ENCODE data around the gene TRIP13.

The TRIP13 gene

GRCh38 chr5:957748-958485 is 65.2 kb downstream of the TRIP13 start:
- no peak for DNase-seq

- peak; percentile 51 for DNase-seq
Observed at GRCh38 chr5:958701-959571, 66.3 kb downstream of the TRIP13 start.

- no peak for DNase-seq
Observed at GRCh38 chr5:959581-960531, 67.2 kb downstream of the TRIP13 start.

- no peak for DNase-seq
Observed at GRCh38 chr5:960551-960950, 67.9 kb downstream of the TRIP13 start.

- no peak for DNase-seq
Observed at GRCh38 chr5:961002-961710, 68.5 kb downstream of the TRIP13 start.

GRCh38 chr5:961711-962240 is 69.1 kb downstream of the TRIP13 start:
- DNase-seq, result no peak

GRCh38 chr5:962386-962785 is 69.7 kb downstream of the TRIP13 start:
- no peak for DNase-seq

- no peak for DNase-seq
Observed at GRCh38 chr5:962801-963200, 70.1 kb downstream of the TRIP13 start.

GRCh38 chr5:963310-963672 is 70.6 kb downstream of the TRIP13 start:
- peak; percentile 41 for DNase-seq

- peak; percentile 78 for DNase-seq
Observed at GRCh38 chr5:963673-964531, 71.2 kb downstream of the TRIP13 start.

- DNase-seq, result no peak
Observed at GRCh38 chr5:964821-965220, 72.1 kb downstream of the TRIP13 start.

GRCh38 chr5:965604-966344 is 73.1 kb downstream of the TRIP13 start:
- peak; percentile 92 for DNase-seq

- no peak for DNase-seq
Observed at GRCh38 chr5:966345-966710, 73.6 kb downstream of the TRIP13 start.

GRCh38 chr5:966941-967340 is 74.3 kb downstream of the TRIP13 start:
- DNase-seq, result no peak

Data from RPMI8226 (cell line).